ENCODE data around the gene TBL2. TPM values are rescaled to one million over a fixed set of nuclear protein-coding genes. Genes with fewer than 3 reads are reported as not detected.
A peak's percentile ranks its signal among the peaks of the same experiment; 100 is the strongest.
"Not testable (repeated sequence)": the region's sequence is repeated elsewhere in the genome, so short reads cannot be mapped to it uniquely, and the experiment has no call there.

The TBL2 gene
- total RNA-seq, 2 donors from 2014 or later: 36.5 to 50.2 TPM

DNA sequence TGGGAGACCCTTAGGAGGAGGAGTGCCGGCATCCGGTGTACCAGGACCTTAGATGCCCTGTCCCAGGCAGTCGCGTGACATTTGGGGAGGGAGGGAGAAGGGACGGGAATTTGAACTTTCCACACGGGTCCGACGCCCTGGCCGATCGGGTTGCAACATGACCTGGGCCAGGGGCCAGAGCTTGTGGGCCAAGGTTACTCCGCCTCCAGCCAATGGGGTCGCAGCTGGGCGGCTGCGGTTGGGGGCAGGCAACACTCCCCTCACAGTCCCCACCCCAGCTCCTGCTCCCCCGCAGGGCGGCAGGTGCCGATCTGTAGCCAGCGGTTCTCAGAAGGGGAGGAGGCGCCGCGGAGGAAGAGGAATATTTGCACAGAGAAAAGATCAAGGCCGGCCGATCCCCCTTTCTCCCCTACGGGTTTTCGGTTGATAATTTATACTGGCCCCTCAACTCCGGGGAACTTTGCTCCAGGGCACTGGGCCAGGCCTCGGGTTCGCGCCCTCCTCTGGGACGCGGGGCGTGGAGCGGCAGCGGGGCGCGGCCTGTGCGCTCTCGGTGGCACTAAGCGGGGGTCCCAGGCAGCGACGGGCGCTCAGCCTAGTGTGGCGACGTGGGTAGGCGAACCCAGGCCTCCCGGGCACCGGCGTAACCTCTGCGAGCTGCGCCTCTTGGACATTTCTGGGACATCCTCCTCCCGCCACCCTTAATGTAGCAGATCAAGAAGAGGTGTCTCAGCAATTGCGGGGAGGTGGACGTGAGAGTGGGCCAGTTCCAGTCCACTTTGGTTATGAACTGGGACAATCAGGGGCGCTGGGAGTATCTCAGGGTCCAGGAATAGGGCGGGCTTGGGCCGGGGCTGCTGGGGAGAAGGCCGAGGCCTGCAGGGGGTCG lies 44.8 kb upstream of the TBL2 start:
- peak; percentile 59 for DNase-seq
- Histone ChIP-seq H3K4me1 (peaks cover 8% of the 10 kb centered on the region), H3K9ac (ENCODE audit: low read depth in 2 of 2, low read length in 2 of 2) (peak overlapping the region in 1 of 2 donors; percentile 26), H3K27me3 (peaks cover 19% of the 10 kb centered on the region), H3K27ac (no peak overlapping the region), H3K4me3 (peak overlapping the region; percentile 52), H3K9me3 (no peaks in the 10 kb centered on the region), H3K36me3 (no peaks in the 10 kb centered on the region)
- TF ChIP-seq CTCF (IDR thresholded peaks at IDR 0.05): no peak
- intact Hi-C loops (cut with DNase I): no loop called here

DNA sequence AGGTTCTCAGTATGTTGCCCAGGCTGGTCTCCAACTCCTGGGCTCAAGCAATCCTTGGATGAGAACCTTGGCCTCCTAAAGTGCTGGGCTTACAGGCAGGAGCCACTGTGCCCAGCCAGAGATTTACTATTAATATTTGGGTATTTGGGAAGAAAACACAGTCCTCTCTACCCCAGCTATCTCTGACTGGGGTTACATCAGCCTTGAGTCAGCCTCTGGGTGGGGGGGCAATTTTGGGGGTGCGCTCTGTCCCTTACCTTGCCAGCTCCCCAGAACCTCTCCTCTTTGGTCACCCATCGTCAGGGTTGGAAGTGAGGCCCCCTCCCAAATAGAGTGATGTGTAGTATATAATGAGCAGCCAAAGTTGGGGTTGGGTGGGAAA lies 44.1 kb upstream of the TBL2 start:
- Histone ChIP-seq H3K9me3 (no peaks in the 10 kb centered on the region), H3K9ac (ENCODE audit: low read depth in 2 of 2, low read length in 2 of 2) (no peak overlapping the region), H3K4me3 (no peak overlapping the region), H3K4me1 (peaks cover 8% of the 10 kb centered on the region), H3K27me3 (peaks cover 19% of the 10 kb centered on the region), H3K27ac (no peak overlapping the region), H3K36me3 (no peaks in the 10 kb centered on the region)
- TF ChIP-seq CTCF (IDR thresholded peaks at IDR 0.05): no peak
- DNase-seq: no peak
- intact Hi-C loops (cut with DNase I): no loop called here

- no peak overlapping the region for H3K9ac ChIP-seq (ENCODE audit: low read depth in 2 of 2, low read length in 2 of 2)
- peaks cover 19% of the 10 kb centered on the region for H3K27me3 ChIP-seq
- H3K27ac ChIP-seq: no peak overlapping the region
- intact Hi-C loops (cut with DNase I): no loop called here
- DNase-seq: no peak
- H3K36me3 ChIP-seq: no peaks in the 10 kb centered on the region
- no peaks in the 10 kb centered on the region for H3K9me3 ChIP-seq
- no peak for TF ChIP-seq CTCF (IDR thresholded peaks at IDR 0.05)
- peaks cover 8% of the 10 kb centered on the region for H3K4me1 ChIP-seq
- no peak overlapping the region for H3K4me3 ChIP-seq
Observed at GRCh38 chr7:73621168-73622063, 43.0 kb upstream of the TBL2 start.

DNA sequence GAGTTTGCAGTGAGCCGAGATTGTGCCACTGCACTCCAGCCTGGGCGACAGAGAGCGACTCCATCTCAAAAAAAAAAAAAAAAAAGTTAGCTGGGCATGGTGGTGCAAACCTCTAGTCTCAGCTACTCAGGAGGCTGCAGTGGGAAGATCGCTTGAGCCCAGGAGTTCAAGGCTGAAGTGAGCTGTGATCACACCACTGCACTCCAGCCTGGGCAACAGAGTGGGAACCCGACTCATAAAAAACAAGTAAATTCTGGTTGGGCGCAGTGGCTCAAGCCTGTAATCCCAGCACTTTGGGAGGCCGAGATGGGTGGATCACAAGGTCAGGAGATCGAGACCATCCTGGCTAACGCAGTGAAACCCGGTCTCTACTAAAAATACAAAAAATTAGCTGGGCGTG lies 41.0 kb upstream of the TBL2 start:
- not testable (repeated sequence) for H3K27ac ChIP-seq; DNase-seq; H3K4me3 ChIP-seq; H3K9me3 ChIP-seq; H3K36me3 ChIP-seq; H3K9ac ChIP-seq (ENCODE audit: low read depth in 2 of 2, low read length in 2 of 2); H3K4me1 ChIP-seq
- intact Hi-C loops (cut with DNase I): loop anchor here (10.0 kb wide), 1 partner anchor 235 kb away; no protein-coding TSS in a partner anchor
- H3K27me3 ChIP-seq: peaks cover 16% of the 10 kb centered on the region

DNA sequence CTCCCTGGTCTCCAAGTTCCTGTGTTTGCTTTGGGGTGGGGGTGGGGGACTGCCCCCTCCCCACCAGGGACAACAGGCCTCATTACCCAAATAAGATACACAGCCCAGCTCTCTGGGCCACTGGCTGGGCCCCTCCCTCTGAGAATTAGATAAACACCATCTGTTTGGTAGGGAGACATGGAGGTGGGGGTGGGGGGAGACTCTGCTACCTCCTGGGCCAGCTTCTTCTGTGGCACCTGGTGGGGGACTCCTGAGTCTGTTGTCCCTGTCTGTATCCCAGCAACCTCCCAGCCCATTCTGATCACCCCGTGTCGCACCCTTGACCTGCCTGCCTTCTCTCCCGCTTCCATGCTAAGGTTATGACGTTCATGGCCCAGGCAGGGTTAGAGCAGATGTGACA lies 40.2 kb upstream of the TBL2 start:
- H3K27me3 ChIP-seq: peaks cover 10% of the 10 kb centered on the region
- H3K9me3 ChIP-seq: no peaks in the 10 kb centered on the region
- H3K9ac ChIP-seq (ENCODE audit: low read depth in 2 of 2, low read length in 2 of 2): no peak overlapping the region
- no peak for DNase-seq
- intact Hi-C loops (cut with DNase I): loop anchor here (10.0 kb wide), 1 partner anchor 236 kb away; no protein-coding TSS in a partner anchor
- H3K36me3 ChIP-seq: no peaks in the 10 kb centered on the region
- peaks cover 8% of the 10 kb centered on the region for H3K4me1 ChIP-seq
- H3K4me3 ChIP-seq: no peak overlapping the region
- no peak overlapping the region for H3K27ac ChIP-seq
- no peak for TF ChIP-seq CTCF (IDR thresholded peaks at IDR 0.05)

DNA sequence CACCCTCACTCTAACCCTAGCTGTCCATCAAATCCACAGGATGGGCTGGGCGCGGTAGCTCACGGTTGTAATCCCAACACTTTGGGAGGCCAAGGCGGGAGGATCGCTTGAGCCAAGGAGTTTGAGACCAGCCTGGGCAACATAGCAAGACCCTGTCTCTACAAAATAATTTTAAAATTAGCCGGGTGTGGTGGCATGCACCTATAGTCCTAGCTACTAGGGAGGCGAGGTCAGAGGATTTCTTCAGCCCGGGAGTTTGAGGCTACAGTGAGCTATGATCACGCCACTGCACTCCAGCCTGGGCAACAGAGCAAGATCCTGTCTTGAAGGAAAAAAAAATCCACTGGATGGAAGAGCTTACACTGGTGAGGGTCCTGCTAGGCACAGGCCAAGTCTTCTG lies 39.1 kb upstream of the TBL2 start:
- H3K36me3 ChIP-seq; DNase-seq; H3K4me3 ChIP-seq; H3K9ac ChIP-seq (ENCODE audit: low read depth in 2 of 2, low read length in 2 of 2); H3K27ac ChIP-seq; H3K4me1 ChIP-seq; H3K27me3 ChIP-seq; H3K9me3 ChIP-seq: not testable (repeated sequence)
- intact Hi-C loops (cut with DNase I): loop anchor here (10.0 kb wide), 1 partner anchor 237 kb away; no protein-coding TSS in a partner anchor

Measured in colonic mucosa (tissue), 4 donors.